C4-2B (cell line): ENCODE measurements around the gene PCDHB6.
A peak's percentile ranks its signal among the peaks of the same experiment; 100 is the strongest.

ENCODE experiments used
- CTCF ChIP-seq: fragments of 450-650 bp; conservative IDR thresholded peaks from 2 replicates; pipeline ENCODE4 v1.5.1; 2017; ENCODE audit warnings: mild to moderate bottlenecking
- ZFX ChIP-seq: fragments of 450-650 bp; IDR thresholded peaks from 2 replicates; pipeline ENCODE4 v1.6.1; 2017

GRCh38 chr5:141121563-141121962 is 28.3 kb upstream of the PCDHB6 start, which contains the start of gene PCDHB4:
- peak; percentile 75 for TF ChIP-seq CTCF
- no peak for TF ChIP-seq ZFX
